GM06990 (cell line): ENCODE results near the gene RALY.

Experiments used
- DNase-seq: peaks from one replicate; pipeline ENCODE4 v3.0.0-alpha.2; 2011; ENCODE audit not compliant: insufficient read length; ENCODE audit errors: extremely low read depth
- H3K27me3 ChIP-seq: replicated peaks from 2 replicates; pipeline ENCODE4 v1.6.0; 2011; ENCODE audit warnings: low read length; ENCODE audit not compliant: control insufficient read depth, insufficient read depth
- H3K36me3 ChIP-seq: 2 replicates; pipeline ENCODE4 v1.5.1; 2011; ENCODE audit warnings: low read length; ENCODE audit not compliant: control insufficient read depth, insufficient read depth
- H3K4me3 ChIP-seq: replicated peaks from 2 replicates; pipeline ENCODE4 v1.5.1; 2011; ENCODE audit warnings: low read depth, mild to moderate bottlenecking, control low read depth, low read length
- TF ChIP-seq, protein P1 (sequence below): IDR thresholded peaks from 2 replicates; pipeline ENCODE4 v1.5.1; 2011; ENCODE audit warnings: low read length, control low read depth, mild to moderate bottlenecking, inconsistent platforms; ENCODE audit not compliant: insufficient read depth, poor library complexity, severe bottlenecking

The RALY gene

DNA sequence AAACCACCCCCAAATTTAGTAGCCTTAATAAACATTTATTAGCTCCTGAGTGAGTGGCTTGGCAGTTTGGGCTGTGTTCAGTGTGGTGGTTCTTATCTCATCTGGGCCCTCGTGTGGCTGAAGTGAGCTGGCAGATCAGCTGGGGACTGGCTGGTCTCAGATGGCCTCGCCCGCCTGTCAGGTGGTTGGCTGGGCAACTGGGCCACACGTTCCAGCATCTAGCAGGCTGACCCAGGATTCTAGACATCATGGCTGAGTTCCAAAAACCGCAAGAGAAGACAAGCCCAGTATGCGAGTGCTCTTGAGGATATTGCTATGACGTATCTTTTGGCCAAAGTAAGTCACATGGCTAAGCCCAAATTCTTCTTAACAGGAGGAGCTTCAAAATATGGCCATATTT, 89.4 kb downstream of the RALY start:
- no peaks in the 10 kb centered on the region for H3K27me3 ChIP-seq
- peaks cover 43% of the 10 kb centered on the region for H3K36me3 ChIP-seq
- no peak overlapping the region for H3K4me3 ChIP-seq
- DNase-seq, result no peak
- TF ChIP-seq, protein P1, sequence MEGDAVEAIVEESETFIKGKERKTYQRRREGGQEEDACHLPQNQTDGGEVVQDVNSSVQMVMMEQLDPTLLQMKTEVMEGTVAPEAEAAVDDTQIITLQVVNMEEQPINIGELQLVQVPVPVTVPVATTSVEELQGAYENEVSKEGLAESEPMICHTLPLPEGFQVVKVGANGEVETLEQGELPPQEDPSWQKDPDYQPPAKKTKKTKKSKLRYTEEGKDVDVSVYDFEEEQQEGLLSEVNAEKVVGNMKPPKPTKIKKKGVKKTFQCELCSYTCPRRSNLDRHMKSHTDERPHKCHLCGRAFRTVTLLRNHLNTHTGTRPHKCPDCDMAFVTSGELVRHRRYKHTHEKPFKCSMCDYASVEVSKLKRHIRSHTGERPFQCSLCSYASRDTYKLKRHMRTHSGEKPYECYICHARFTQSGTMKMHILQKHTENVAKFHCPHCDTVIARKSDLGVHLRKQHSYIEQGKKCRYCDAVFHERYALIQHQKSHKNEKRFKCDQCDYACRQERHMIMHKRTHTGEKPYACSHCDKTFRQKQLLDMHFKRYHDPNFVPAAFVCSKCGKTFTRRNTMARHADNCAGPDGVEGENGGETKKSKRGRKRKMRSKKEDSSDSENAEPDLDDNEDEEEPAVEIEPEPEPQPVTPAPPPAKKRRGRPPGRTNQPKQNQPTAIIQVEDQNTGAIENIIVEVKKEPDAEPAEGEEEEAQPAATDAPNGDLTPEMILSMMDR, result no peak

DNA sequence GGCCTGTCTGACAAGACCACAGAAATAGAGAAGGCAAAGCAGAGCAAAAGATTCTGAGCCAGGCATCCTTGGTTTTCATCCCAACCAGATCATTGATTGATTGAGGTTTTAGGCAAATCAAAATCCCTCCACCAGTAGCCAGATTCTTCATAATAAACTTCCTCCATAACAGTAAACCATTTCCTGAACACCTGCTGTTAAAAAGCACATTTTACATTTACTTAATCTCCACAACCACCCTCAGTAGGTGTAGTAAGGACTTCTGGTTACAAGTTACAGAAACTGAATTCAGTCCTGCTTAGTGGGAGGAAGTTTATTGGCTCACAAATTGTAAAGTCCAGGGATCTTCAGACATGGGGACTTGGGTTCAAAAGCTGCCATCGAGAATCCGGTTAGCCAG, 90.1 kb downstream of the RALY start:
- no peaks in the 10 kb centered on the region for H3K27me3 ChIP-seq
- no peak overlapping the region for H3K4me3 ChIP-seq
- H3K36me3 ChIP-seq, result peaks cover 45% of the 10 kb centered on the region
- no peak for DNase-seq
- TF ChIP-seq, protein P1, result no peak

DNA sequence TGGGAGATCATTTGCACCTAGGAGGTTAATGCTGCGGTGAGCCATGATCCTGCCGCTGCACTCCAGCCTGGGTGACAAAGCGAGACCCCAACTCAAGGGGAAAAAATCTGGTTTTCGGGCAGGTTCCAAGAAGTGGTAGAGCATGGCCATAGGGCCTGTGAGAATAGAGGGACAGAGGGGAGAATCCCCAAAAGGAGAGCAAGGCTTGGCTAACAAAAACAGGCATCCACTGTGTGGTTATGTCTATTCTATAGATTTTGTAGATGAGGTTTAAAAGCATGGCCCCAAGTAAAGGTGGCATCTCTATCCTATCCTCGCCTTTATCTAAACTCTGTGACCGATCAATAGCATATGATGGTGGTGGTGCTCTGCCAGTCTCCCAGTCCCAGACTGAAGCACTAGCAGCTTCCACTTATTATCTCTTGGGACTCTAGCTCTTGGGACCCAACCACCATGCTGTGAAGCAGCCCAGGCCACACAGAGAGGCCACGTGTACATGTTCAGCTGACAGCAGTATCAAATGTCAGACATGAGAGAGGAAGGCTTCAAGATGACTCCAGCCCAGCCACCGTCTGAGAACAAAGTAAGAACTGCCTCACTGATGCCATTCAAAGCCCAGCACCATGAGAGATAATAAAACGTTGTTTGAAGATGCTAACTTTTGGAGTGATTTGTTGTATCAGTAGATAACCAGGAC, 90.7 kb downstream of the RALY start:
- TF ChIP-seq, protein P1, result no peak

DNA sequence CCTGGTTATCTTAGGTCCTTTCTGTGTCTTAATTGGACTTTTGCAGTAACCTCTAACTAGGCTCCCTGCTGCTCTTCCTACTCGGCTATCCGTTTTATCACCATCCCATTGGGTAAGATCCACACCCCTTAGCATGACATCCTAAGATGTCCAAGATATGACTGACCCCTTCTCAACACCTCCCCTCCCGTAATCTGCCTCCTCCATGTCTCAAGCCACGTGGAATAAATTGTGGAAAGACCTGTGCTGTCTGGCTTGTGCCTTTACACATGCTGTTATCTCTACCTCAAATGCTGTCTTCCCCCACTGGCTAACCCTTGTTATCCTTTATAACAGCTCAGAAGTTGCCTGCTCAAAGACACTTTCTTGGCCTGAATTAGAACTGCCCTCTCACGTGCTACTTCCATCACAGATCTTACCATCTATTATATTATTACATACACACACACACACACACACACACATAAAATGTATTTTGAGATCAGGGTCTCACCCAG, 91.9 kb downstream of the RALY start:
- TF ChIP-seq, protein P1, result no peak
- no peak for DNase-seq
- peaks cover 45% of the 10 kb centered on the region for H3K36me3 ChIP-seq

More for the DNA sequence above, 90.7 kb downstream of the RALY start:
- DNase-seq, result no peak
- Histone ChIP-seq H3K36me3 (peaks cover 45% of the 10 kb centered on the region), H3K27me3 (no peaks in the 10 kb centered on the region), H3K4me3 (no peak overlapping the region)

DNA sequence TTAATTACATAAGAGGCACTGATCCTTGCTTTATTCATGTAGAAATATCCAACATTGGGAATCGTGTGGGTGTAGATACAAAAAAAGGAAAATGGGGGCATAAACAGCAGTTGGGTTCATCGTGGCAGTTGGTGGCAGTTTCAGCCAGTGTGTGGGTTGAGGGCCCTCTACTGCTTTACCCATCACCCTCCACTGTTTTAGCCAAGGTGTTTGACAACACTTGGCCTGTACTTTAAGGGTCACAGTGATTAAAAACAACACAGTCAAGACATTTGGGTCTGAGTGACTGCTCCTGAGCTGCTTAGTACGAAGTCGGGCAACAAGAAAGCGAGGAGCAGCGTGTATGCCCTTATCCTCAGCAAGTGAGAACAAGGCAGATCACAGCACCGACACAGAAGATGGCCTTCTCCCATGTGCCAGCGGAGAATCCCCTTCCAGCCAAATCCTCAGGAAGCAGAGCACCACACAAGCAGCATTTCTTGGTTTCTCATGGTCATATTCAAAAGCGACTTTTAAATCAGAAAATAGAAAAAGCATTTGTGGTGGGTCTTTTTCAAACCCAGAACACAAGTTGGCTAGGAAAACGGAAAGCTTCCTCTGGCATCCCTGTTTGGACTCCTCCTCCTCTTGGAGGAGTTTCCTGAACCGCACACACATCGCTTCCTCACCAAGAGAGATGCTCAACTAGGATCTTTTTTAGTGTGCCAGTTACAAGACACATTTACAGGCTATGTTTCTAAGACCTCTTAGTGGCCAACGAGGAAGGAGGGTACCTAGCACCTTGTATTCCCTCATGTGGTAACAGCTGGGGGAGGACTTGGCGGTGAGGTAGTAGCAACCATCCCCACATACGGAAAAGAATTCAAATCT, 94.8 kb downstream of the RALY start:
- H3K27me3 ChIP-seq, result no peaks in the 10 kb centered on the region
- TF ChIP-seq, protein P1, result no peak
- H3K36me3 ChIP-seq, result peaks cover 35% of the 10 kb centered on the region
- no peak for DNase-seq
- no peak overlapping the region for H3K4me3 ChIP-seq

More for the DNA sequence above, 91.9 kb downstream of the RALY start:
- Histone ChIP-seq H3K4me3 (no peak overlapping the region), H3K27me3 (no peaks in the 10 kb centered on the region)
